HTR-8/SVneo (cell line): ENCODE data around the gene PTBP3.
"Not testable (repeated sequence)": the region's sequence is repeated elsewhere in the genome, so short reads cannot be mapped to it uniquely, and the experiment has no call there.

Experiments used
- DNase-seq: peaks from one replicate; pipeline ENCODE4 v3.0.0; 2011; ENCODE audit warnings: low spot score, mixed read lengths; ENCODE audit not compliant: insufficient read length
- FAIRE-seq: peaks from 2 replicates; lab custom pipeline; 2011; peaks lifted over from hg19 to GRCh38; lab: Jason Lieb, UNC

Gene PTBP3, protein sequence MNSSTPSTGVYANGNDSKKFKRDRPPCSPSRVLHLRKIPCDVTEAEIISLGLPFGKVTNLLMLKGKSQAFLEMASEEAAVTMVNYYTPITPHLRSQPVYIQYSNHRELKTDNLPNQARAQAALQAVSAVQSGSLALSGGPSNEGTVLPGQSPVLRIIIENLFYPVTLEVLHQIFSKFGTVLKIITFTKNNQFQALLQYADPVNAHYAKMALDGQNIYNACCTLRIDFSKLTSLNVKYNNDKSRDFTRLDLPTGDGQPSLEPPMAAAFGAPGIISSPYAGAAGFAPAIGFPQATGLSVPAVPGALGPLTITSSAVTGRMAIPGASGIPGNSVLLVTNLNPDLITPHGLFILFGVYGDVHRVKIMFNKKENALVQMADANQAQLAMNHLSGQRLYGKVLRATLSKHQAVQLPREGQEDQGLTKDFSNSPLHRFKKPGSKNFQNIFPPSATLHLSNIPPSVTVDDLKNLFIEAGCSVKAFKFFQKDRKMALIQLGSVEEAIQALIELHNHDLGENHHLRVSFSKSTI

DNA sequence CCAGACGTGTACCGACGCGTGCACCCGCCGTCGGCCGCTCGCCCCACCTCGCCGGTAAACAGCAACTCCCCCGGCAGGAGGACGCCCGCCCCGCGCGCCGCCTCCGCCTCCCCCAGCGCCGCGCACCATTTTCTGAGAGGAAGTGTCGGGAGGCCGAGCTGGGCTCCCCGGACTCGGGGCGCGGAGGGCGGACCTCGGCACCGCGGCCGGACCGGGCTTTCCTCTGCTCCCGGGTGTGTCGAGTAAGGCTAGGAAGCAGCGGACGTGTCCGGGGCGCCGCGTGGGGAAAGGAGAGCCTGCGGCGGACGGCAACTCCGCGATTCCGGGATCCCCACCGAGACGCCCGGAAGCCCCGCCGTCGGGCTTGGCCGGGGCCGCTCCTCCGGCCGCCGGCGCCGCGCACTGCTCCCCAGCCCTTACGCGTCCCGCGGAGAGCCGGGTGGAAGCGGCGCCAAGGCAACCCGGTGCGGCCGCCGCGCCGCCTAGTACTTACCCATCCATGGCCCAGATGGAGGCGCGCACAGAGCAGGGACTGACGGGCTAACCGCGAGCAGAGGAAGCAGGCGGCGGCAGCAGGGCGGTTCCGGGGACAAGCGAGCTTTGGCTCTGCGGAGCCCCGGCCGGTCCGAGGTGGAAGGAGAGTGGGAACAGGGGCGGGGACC, at the start of gene PTBP3:
Gene PTBP3, minus strand, starts transcription at position 643 of the 662 bp plus-strand sequence. CDS start 35,754 bp downstream, outside the sequence.
- peak; percentile 50 for DNase-seq
- FAIRE-seq: no peak

GRCh38 chr9:112382501-112383364, 49.3 kb upstream of the PTBP3 start:
- DNase-seq (no peak), FAIRE-seq (no peak)

DNA sequence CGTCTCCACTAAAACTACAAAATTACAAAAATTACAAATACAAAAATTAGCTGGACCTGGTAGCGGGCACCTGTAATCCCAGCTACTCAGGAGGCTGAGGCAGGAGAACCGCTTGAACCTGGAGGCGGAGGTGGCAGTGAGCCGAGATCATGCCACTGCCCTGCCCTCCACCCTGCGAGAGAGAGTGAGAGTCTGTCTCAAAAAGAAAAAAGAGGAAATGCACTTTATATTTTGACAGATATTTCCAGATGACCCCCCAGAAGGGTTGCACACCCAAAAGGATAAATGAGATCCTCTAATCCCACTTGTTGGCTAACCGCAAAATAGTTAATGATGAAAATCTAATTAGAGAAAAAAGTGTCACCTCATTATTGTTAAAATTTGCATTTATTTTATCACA, 48.6 kb upstream of the PTBP3 start:
- DNase-seq: no peak
- FAIRE-seq: no peak

GRCh38 chr9:112380825-112381221, 47.4 kb upstream of the PTBP3 start:
- FAIRE-seq: no peak
- DNase-seq: no peak

DNA sequence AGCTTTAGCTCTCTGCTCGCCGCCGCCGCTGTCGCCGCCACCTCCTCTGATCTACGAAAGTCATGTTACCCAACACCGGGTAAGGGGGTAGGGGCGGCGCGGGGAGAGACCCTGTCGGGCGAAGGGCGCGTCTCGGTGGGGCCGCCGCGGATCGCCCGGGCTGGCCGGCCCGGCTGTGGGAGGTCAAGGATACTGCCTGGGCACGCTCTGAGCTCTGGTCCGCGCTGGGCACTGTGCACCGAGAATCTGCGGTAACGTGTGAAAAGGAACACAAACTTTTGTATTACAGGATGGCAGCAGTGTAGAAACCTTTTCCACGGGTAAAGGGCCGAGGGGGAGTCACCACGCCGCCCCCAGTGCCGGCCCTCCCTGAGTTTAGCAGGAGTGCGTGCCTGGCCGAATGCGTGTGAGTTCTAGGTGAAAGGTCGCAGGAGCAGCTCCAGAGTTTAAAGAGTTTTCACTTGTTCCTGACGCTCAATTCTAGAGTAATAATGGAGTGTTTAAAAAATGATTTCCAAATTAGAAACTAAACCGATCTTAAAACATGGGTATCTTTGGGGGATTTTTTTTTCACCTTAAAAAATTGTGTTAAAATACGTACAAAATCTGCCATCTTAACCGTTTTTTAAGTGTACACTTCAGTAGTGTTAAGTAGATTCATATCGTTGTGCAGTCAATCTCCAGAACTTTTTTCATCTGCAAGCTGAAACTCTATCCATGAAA, 46.8 kb upstream of the PTBP3 start, which contains the start of gene HSDL2:
Gene HSDL2, plus strand, starts transcription at position 7 of the 723 bp plus-strand sequence. Its CDS starts 56 bp downstream, at position 63.
- no peak for FAIRE-seq
- DNase-seq: no peak

DNA sequence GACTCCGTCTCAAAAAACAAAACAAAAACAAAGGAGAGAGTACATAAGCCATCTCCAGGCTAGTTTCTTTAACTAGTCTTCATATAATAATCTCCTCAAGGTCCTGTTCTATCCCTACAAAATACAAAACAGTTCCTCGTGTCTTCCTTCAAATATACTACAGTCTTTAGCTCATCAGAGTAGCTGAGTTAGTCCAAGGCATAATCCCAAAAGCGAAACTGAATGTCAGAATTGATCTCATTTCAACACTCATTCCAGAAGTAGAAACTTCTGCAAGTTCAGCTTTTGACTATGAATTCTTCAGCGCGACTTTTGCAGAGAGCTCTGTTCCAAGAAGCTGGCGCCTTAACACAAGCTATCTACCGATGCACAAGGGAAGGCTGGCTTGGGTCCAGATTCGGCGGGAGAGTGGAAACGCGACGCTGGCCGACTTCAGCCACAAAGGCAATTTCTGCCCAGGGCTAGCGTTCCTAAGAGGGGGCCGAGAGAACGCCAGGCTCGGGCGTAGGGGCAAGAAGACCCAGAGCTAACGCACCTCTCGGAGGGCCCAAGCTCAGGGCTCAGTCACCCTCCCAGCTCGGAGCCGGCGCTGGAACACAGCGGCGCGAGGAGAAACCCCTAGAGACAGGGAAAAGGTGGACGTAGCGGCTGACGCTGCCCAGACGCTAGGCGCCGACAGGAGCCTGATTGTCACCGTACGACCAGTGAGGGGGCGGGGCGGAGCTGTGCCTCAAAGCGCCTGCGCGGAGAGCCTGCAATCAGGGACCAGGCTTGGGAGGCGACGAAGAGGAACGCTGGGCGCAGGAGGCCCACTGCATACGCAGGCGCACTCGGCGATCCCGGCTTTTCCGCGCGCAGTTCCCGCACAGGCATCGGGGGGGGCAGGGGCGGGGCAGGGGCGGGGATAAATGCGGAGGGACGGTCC, 46.0 kb upstream of the PTBP3 start:
- DNase-seq: peak; percentile 96
- FAIRE-seq: no peak

GRCh38 chr9:112378328-112379176, 45.1 kb upstream of the PTBP3 start:
- DNase-seq: no peak

GRCh38 chr9:112377684-112378327, 44.4 kb upstream of the PTBP3 start:
- DNase-seq: no peak
- no peak for FAIRE-seq

More at GRCh38 chr9:112378328-112379176, 45.1 kb upstream of the PTBP3 start:
- FAIRE-seq: no peak

DNA sequence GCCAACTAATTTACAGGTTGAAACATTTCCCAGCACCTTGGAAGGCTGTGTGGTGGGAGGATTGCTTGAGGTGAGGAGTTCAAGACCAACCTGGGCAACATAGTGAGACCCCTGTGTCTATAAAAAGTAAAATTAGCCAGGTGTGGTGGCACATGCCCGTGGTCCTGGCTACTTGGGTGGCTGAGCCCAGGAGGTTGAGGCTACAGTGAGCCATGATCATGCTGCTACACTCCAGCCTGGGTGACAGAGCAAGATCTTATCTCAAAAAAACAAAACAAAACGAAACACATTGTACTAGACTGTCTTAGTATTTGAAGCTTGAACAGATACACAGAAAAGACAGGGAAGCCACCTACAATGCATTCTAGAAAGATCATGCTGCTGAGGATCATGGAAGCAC, 43.7 kb upstream of the PTBP3 start:
- no peak for DNase-seq
- no peak for FAIRE-seq

- no peak for FAIRE-seq
Observed at GRCh38 chr9:112375361-112375760, 41.9 kb upstream of the PTBP3 start.

DNA sequence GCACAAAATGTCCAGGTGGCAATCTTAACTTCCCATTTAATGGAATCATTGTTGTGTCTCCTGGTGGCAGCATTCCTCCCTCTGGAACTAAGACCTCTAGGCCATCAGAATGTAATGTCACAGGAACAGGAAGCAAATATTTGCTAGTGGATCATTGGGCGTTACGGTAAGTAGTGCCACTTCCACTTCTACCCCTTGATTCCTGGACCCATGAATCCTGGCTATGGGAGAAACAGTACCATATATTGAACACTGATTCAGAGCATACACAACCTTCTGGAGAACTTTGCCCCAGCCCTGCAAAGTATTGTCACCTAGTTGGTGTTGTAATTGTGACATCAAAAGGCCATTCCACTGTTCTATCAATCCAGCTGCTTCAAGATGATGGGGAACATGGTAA, 40.8 kb upstream of the PTBP3 start:
- DNase-seq, FAIRE-seq: not testable (repeated sequence)

More at GRCh38 chr9:112375361-112375760, 41.9 kb upstream of the PTBP3 start:
- DNase-seq: no peak

DNA sequence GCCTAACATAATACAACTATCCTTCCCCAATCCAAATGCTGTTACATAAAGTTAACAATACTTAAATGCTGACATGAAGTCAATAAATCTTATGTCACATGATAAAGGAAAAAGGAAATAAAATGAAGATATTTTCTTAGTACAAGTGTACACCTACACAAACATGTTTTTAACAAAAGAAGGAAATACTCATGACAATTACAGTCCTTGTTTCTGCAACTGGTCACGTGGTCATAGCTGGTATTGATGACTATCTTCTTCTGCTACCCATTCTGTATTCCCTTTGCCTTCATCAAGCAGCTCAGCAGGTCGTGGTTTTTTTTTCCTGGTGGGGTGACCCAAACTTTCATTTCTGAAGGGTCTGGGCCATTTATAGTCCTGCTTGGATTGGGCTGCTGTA, 40.2 kb upstream of the PTBP3 start:
- not testable (repeated sequence) for FAIRE-seq

DNA sequence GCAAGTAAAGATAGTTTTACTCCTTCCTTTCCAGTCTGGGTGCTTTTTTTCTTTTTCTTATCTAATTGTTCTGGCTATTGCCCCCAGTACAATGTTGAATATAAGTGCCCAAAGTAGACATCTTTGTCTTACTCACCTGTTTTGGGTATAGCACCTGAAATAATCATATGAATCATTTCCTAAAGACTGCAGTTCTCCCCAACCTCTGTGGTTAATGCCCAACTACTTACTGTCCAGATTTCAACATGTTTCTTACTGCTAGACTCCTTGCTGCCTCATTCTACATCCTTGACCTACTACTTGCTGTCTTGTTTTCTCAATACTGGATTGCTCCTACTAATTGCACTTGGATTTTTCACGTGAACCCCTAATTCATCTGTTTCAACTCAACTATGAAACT, 37.6 kb upstream of the PTBP3 start:
- FAIRE-seq: no peak
- no peak for DNase-seq

More for the DNA sequence above, 40.2 kb upstream of the PTBP3 start:
- DNase-seq: not testable (repeated sequence)

GRCh38 chr9:112369817-112370216, 36.4 kb upstream of the PTBP3 start:
- DNase-seq (no peak), FAIRE-seq (no peak)

GRCh38 chr9:112367465-112367864, 34.0 kb upstream of the PTBP3 start:
- DNase-seq (no peak), FAIRE-seq (no peak)

GRCh38 chr9:112366591-112366990, 33.2 kb upstream of the PTBP3 start:
- DNase-seq (no peak), FAIRE-seq (no peak)

DNA sequence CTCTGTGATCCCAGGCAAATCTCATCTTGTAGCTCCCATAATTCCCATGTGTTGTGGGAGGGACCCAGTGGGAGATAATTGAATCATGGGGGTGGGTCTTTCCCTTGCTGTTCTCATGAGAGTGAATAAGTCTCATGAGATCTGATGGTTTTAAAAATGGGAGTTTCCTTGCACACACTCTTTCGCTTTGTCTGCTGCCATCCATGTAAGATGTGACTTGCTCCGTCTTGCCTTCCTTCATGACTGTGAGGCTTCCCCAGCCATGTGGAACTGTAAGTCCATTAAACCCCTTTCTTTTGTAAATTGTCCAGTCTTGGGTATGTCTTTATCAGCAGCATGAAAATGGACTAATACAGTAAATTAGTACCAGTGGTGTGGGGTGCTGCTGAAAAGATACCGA, 31.8 kb upstream of the PTBP3 start:
- not testable (repeated sequence) for DNase-seq, FAIRE-seq
